Small intestine (tissue), 7 donors: Measurements from ENCODE around the gene TRPM3. TPM values are rescaled to one million over a fixed set of nuclear protein-coding genes. Genes with fewer than 3 reads are reported as not detected.
"Not testable (repeated sequence)": the region's sequence is repeated elsewhere in the genome, so short reads cannot be mapped to it uniquely, and the experiment has no call there.

Source experiments
- DNase-seq, 2 donors: peaks; one replicate each; pipeline versions ENCODE4 v3.0.0 to v3.0.0-alpha.2; 2013
- FAIRE-seq: peaks from 2 replicates; lab custom pipeline; 2012; peaks lifted over from hg19 to GRCh38; lab: Jason Lieb, UNC
- H3K27ac ChIP-seq, 3 donors: one replicate each; pipeline ENCODE4 v1.5.1; 2013; ENCODE audit warnings: low read length in 2 of 3, mild to moderate bottlenecking in 2 of 3, control low read depth in 1 of 3, inconsistent platforms in 1 of 3, low read depth in 1 of 3, moderate library complexity in 1 of 3
- H3K27me3 ChIP-seq, 3 donors: one replicate each; pipeline ENCODE4 v1.6.1; 2013; ENCODE audit warnings: low read length in 3 of 3, inconsistent platforms in 1 of 3; ENCODE audit not compliant: control insufficient read depth in 3 of 3, insufficient read depth in 3 of 3
- H3K36me3 ChIP-seq, 3 donors: one replicate each; pipeline ENCODE4 v1.6.1; 2013; ENCODE audit warnings: low read length in 3 of 3, inconsistent platforms in 1 of 3, low read depth in 1 of 3, mild to moderate bottlenecking in 1 of 3, moderate library complexity in 1 of 3; ENCODE audit not compliant: control insufficient read depth in 3 of 3, insufficient read depth in 2 of 3
- H3K4me1 ChIP-seq, 3 donors: one replicate each; pipeline ENCODE4 v1.6.1; 2013; ENCODE audit warnings: low read length in 2 of 3, inconsistent platforms in 1 of 3, low read depth in 1 of 3, mild to moderate bottlenecking in 1 of 3, moderate library complexity in 1 of 3; ENCODE audit not compliant: control insufficient read depth in 3 of 3, insufficient read depth in 2 of 3
- H3K4me3 ChIP-seq, 3 donors: one replicate each; pipeline ENCODE4 v1.5.1; 2013; ENCODE audit warnings: low read length in 3 of 3, control low read depth in 1 of 3, inconsistent platforms in 1 of 3, low read depth in 1 of 3, mild to moderate bottlenecking in 1 of 3, moderate library complexity in 1 of 3
- H3K9me3 ChIP-seq, 2 donors: one replicate each; pipeline ENCODE4 v1.6.1; 2013; ENCODE audit warnings: low read depth in 1 of 2, low read length in 1 of 2; ENCODE audit not compliant: control insufficient read depth in 2 of 2, insufficient read depth in 1 of 2
- WGBS, 3 donors: extraction: QIAGEN DNeasy Blood & Tissue Kit; methylation state at CpG; one replicate each; pipeline ENCODE4 v1.1.7; 2013; 5-methylcytosine and 5-hydroxymethylcytosine counted together
- polyA plus RNA-seq, 4 donors: library from polyadenylated mRNA; stranded (reverse) in 3 of 4; unstranded in 1 of 4; fragments of 200-250 nt in 3 of 4; fragments of 120-200 nt in 1 of 4; gene quantifications; one replicate each; pipeline versions ENCODE4 v1.2.1 to v1.2.3, GENCODE V29; 2013
- donor health status: healthy with polysubstance abuse.
- donor health status: control.
- donor health status: control.
- donor health status: Bipolar disorder and iron deficiency.
- donor health status: healthy.

TRPM3 gene
- polyA plus RNA-seq, 4 donors, result 0.15 to 2.5 (median 0.78) TPM

DNA sequence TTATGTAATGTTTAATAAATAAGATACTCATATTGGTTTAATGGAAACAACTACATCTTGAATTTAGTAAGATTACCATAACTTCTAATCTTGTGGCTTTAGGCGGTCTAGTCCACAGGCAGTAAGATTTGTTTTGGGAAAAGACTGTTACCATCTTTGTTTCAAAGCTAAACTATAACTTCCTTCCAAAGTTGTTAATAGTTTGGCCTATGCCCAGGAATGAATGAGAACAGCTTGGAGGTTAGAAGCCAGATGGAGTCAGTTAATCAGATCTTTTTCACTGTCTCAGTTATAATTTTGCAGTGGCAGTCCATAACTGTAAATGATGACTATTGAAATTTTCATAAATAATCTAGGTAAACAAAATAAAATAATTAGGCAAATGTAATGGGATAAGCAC is 465.1 kb downstream of the TRPM3 start:
- Histone ChIP-seq H3K9me3 (peaks cover 0 to 3% of the 10 kb centered on the region in 2 donors), H3K27me3 (no peaks in the 10 kb centered on the region), H3K36me3 (no peaks in the 10 kb centered on the region), H3K27ac (no peak overlapping the region), H3K4me3 (no peak overlapping the region), H3K4me1 (no peaks in the 10 kb centered on the region)
- DNase-seq (no peak), FAIRE-seq (no peak)
- 68 to 89% (median 87%) methylated on average over 1 of the region's 1 CpG for WGBS, 3 donors

DNA sequence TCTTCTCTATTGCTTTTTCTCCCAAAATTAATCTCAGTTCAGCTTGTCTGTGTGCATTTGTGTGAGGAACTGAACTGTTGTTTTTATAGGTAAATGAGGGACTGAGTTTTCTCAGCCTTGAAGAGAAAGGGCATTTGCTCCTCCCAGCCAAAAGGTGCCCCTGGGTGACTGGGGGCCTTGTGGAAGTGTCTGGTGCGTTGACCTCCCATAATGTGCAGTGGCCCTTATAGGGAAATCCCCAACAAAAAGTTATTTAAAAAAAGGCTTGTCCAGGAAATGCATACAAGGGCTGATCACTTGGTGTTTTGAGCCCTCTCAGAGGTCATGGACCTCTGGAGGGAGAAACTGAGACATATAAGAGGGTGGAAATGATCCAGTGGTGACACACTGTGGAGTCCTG is 467.3 kb downstream of the TRPM3 start:
- no peak for FAIRE-seq
- WGBS, 3 donors, result 65 to 88% (median 78%) methylated on average over 1 of the region's 1 CpG

DNA sequence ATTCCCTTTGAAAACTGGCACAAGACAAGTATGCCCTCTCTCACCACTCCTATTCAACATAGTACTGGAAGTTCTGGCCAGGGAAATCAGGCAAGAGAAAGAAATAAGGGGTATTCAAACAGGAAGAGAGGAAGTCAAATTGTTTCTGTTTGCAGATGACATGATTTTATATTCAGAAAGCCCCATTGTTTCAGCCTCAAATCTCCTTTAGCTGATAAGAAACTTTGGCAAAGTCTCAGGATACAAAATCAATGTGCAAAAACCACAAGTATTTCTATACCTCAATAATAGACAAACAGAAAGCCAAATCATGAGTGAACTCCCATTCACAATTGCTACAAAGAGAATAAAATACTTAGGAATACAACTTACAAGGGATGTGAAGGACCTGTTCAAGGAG is 476.8 kb downstream of the TRPM3 start:
- H3K27me3 ChIP-seq, H3K9me3 ChIP-seq, H3K36me3 ChIP-seq, FAIRE-seq, H3K4me1 ChIP-seq, DNase-seq, H3K4me3 ChIP-seq, H3K27ac ChIP-seq: not testable (repeated sequence)

More for the DNA sequence above, 467.3 kb downstream of the TRPM3 start:
- Histone ChIP-seq H3K4me1 (no peaks in the 10 kb centered on the region), H3K9me3 (peaks cover 0 to 2% of the 10 kb centered on the region in 2 donors), H3K27ac (no peak overlapping the region), H3K36me3 (no peaks in the 10 kb centered on the region), H3K4me3 (no peak overlapping the region), H3K27me3 (no peaks in the 10 kb centered on the region)
- DNase-seq, result no peak

DNA sequence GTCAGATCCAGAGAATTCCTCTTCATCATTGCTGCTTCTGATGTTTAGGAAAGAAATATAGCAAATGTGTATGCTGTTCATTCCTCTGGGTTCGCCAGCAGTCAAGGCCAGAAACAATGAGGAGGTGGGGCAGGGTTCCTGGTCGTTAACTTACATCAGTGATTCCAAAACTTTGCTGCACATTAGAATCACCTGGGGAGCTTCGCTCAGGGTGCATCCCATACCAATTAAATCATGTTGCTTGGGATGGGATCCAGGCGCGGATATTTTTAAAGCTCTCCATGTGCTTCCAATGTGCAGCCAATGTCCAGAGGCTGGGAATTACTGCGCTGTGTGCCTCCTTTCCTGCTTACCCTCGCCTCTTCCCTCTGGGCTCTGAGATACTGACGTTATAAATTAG is 479.1 kb downstream of the TRPM3 start:
- H3K27ac ChIP-seq, result no peak overlapping the region
- DNase-seq (no peak), FAIRE-seq (no peak)
- no peaks in the 10 kb centered on the region for H3K9me3 ChIP-seq
- no peaks in the 10 kb centered on the region for H3K36me3 ChIP-seq
- H3K27me3 ChIP-seq, result peaks cover 0 to 2% (median 0%) of the 10 kb centered on the region in 3 donors
- H3K4me1 ChIP-seq, result no peaks in the 10 kb centered on the region
- no peak overlapping the region for H3K4me3 ChIP-seq
- 85 to 87% (median 87%) methylated on average over 8 of the region's 8 CpGs for WGBS, 3 donors

DNA sequence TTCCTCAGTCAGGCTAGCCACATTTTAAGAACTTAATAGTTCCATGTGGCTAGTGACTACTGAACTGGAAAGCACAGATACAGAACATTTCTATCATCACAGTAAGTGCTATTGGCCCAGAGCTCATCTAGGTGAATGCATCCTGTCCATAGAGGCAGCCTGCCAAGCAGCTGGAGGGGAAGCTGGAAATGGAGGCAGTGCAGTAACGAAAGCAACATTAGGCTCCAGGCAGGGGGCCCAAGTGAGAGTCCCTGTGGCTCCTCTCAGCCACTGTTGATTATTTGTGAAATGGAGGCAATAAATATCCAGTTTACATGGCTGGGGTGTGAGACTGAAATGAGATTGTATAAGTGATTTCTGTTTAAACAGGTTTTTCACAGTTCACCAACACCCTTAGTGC is 479.8 kb downstream of the TRPM3 start:
- FAIRE-seq, result no peak

DNA sequence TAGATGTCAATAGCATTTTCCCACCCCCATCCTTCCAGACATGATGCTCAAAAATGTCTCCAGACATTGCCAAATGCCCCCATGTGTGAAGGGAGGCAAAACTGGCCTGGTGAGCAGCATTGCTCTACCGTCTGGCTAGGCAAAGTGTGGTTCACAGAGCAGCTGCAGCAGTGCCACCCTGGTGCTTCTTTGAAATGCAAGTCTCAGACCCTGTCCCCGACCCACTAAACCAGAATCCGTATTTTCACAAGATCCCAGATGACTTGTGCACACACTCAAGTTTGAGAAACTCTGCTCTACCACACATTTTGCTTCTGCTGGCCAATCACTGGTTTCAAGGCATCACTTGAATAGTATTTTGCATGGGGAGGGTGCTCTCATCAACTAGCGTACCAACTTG is 480.4 kb downstream of the TRPM3 start:
- H3K27me3 ChIP-seq, result peaks cover 0 to 2% (median 0%) of the 10 kb centered on the region in 3 donors
- no peak overlapping the region for H3K27ac ChIP-seq
- no peaks in the 10 kb centered on the region for H3K9me3 ChIP-seq
- H3K4me3 ChIP-seq, result no peak overlapping the region
- 77 to 83% (median 83%) methylated on average over 4 of the region's 4 CpGs for WGBS, 3 donors
- no peaks in the 10 kb centered on the region for H3K36me3 ChIP-seq
- DNase-seq, result no peak
- FAIRE-seq, result no peak
- no peaks in the 10 kb centered on the region for H3K4me1 ChIP-seq

More for the DNA sequence above, 479.8 kb downstream of the TRPM3 start:
- Histone ChIP-seq H3K27me3 (peaks cover 0 to 2% (median 0%) of the 10 kb centered on the region in 3 donors), H3K4me3 (no peak overlapping the region), H3K36me3 (no peaks in the 10 kb centered on the region), H3K27ac (no peak overlapping the region), H3K4me1 (no peaks in the 10 kb centered on the region), H3K9me3 (no peaks in the 10 kb centered on the region)
- WGBS, 3 donors, result 50 to 70% (median 54%) methylated on average over 1 of the region's 1 CpG
- DNase-seq, result no peak

DNA sequence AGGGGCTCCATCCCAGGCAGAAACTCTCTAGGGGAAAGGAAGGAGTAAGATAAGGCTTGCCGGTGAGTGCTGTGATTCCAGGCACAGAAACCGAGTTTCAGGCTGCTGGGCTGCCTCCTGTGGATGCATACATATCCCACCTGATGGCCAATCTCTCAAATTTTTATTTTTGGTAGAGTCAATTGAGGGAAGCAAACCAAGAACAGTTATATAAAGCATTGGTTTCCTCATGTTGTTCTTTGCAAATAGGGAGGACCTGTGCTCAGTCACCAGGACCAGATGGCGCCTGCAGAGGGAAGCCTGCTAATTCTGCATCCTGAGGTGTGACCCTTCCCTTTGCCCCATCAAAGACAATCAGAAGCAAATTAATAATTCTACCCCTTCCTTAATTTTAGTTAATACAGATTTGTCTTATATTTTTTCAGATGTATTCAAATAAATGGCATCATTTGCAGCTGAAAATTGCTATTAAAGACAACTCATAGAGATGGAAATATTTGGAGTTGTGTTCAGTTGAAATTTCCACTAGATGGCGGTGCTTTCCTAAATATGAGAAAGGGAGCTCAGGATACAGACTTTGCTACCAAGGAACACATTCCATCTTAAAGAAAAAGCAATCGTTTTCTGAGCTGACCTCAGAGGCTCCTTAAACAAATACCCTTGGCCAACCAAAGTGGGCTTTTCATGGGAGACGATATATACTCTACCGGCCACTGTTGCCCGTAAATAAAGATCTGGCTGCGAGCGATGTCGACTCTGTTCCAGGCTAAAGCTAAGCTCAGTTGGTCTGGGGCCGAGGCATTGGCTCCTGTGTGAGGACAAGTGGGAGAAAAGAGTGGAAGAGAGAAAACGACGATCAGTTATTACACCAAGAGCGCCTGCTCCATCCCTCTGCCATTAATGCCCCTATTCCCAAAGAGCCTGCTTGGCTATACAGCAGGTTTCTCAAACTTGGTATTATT is 481.3 kb downstream of the TRPM3 start:
- no peaks in the 10 kb centered on the region for H3K36me3 ChIP-seq
- no peak overlapping the region for H3K4me3 ChIP-seq
- no peak overlapping the region for H3K27ac ChIP-seq
- H3K4me1 ChIP-seq, result no peaks in the 10 kb centered on the region
- no peak for FAIRE-seq
- WGBS, 3 donors, result 53 to 59% (median 54%) methylated on average over 15 of the region's 15 CpGs
- peak; percentile 55 to 66 for DNase-seq
- H3K9me3 ChIP-seq, result no peaks in the 10 kb centered on the region
- peaks cover 0 to 2% (median 0%) of the 10 kb centered on the region in 3 donors for H3K27me3 ChIP-seq

DNA sequence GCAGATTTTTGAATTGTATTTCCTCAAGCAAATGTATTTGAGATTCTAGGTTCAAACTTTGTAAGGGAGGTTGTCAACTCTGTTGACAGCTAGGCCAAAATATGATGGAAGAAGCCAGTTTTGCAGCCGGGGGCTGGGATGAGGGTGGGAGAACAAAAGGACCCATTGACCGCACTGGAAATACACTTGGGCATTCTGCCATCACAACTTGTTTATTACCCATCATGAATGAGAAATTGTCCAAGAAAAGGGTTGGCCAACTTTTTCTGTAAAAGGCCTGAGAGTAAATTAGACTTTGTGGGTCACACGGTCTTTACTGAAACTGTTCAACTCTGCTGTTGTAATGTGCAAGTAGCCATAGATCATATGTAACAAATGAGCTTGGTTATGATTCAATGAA is 485.6 kb downstream of the TRPM3 start:
- Histone ChIP-seq H3K27me3 (peaks cover 0 to 2% (median 0%) of the 10 kb centered on the region in 3 donors), H3K9me3 (no peaks in the 10 kb centered on the region), H3K4me1 (no peaks in the 10 kb centered on the region), H3K4me3 (no peak overlapping the region), H3K36me3 (no peaks in the 10 kb centered on the region), H3K27ac (no peak overlapping the region)
- no peak for FAIRE-seq
- DNase-seq, result no peak
- 17 to 49% (median 44%) methylated on average over 3 of the region's 3 CpGs for WGBS, 3 donors
